AG04450 (cell line): ENCODE data around the gene GMIP. TPM values are rescaled to one million over a fixed set of nuclear protein-coding genes. Genes with fewer than 3 reads are reported as not detected.

Source experiments
- CTCF ChIA-PET: fragments of 300-600, 350-600 bp; formaldehyde crosslinking; extraction: SDS; loops from one replicate; lab custom pipeline; 2022; ENCODE audit warnings: antibody characterized with exemption, inconsistent platforms; lab: Charles Lee
- POLR2A ChIA-PET: fragments of 350-600 bp; formaldehyde crosslinking; extraction: SDS; loops from one replicate; lab custom pipeline; 2021; ENCODE audit warnings: antibody characterized with exemption, inconsistent platforms; lab: Yijun Ruan, JAX
- DNase-seq: peaks from one replicate; pipeline ENCODE4 v3.0.0-alpha.2; 2011; ENCODE audit warnings: low read depth, low spot score
- H3K27ac ChIP-seq: one replicate; pipeline ENCODE4 v1.5.1; 2012; ENCODE audit warnings: low read depth, low read length, control low read depth
- H3K27me3 ChIP-seq: one replicate; pipeline ENCODE4 v1.6.0; 2012; ENCODE audit warnings: low read length; ENCODE audit not compliant: control insufficient read depth, insufficient read depth
- H3K4me3 ChIP-seq: 2 replicates; pipeline ENCODE4 v1.5.1; 2011; ENCODE audit warnings: mild to moderate bottlenecking, low read depth, low read length, control low read depth
- H3K9me3 ChIP-seq: 2 replicates; pipeline ENCODE4 v1.5.1; 2012; ENCODE audit warnings: low read length; ENCODE audit not compliant: control insufficient read depth, insufficient read depth
- polyA plus RNA-seq: library from polyadenylated mRNA; depleted of rRNA; stranded (reverse); fragments of >200 nt; gene quantifications from 2 replicates; pipeline ENCODE4 v1.2.3, GENCODE V29; 2011
- TF ChIP-seq, protein P1 (sequence below): IDR thresholded peaks from 2 replicates; pipeline ENCODE4 v1.5.1; 2011; ENCODE audit warnings: low read depth, low read length, control low read depth, inconsistent platforms

GMIP gene
- polyA plus RNA-seq, 1 experiment, result 3.1 TPM

GRCh38 chr19:19627621-19628500 lies 15.6 kb downstream of the GMIP start, which contains the start of gene LPAR2:
Gene LPAR2, minus strand, starts transcription at chr19:19628220. Its CDS starts 945 bp downstream, at chr19:19627275.
- peak within 1 kb of the TSS; percentile 43 for H3K4me3 ChIP-seq
- CTCF ChIA-PET, result interaction anchor here (0.9 kb wide), 1 partner anchor 98 kb away, joined by 3 read pairs; no protein-coding TSS in a partner anchor
- TF ChIP-seq, protein P1, sequence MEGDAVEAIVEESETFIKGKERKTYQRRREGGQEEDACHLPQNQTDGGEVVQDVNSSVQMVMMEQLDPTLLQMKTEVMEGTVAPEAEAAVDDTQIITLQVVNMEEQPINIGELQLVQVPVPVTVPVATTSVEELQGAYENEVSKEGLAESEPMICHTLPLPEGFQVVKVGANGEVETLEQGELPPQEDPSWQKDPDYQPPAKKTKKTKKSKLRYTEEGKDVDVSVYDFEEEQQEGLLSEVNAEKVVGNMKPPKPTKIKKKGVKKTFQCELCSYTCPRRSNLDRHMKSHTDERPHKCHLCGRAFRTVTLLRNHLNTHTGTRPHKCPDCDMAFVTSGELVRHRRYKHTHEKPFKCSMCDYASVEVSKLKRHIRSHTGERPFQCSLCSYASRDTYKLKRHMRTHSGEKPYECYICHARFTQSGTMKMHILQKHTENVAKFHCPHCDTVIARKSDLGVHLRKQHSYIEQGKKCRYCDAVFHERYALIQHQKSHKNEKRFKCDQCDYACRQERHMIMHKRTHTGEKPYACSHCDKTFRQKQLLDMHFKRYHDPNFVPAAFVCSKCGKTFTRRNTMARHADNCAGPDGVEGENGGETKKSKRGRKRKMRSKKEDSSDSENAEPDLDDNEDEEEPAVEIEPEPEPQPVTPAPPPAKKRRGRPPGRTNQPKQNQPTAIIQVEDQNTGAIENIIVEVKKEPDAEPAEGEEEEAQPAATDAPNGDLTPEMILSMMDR, result no peak
- DNase-seq, result no peak
- H3K9me3 ChIP-seq, result peaks cover 4% of the 10 kb centered on the region; the same call in 1 of the 2 replicates
- H3K27ac ChIP-seq, result no peak within 1 kb of the TSS
- POLR2A ChIA-PET, result no interaction called here
- no peaks in the 10 kb centered on the region for H3K27me3 ChIP-seq

DNA sequence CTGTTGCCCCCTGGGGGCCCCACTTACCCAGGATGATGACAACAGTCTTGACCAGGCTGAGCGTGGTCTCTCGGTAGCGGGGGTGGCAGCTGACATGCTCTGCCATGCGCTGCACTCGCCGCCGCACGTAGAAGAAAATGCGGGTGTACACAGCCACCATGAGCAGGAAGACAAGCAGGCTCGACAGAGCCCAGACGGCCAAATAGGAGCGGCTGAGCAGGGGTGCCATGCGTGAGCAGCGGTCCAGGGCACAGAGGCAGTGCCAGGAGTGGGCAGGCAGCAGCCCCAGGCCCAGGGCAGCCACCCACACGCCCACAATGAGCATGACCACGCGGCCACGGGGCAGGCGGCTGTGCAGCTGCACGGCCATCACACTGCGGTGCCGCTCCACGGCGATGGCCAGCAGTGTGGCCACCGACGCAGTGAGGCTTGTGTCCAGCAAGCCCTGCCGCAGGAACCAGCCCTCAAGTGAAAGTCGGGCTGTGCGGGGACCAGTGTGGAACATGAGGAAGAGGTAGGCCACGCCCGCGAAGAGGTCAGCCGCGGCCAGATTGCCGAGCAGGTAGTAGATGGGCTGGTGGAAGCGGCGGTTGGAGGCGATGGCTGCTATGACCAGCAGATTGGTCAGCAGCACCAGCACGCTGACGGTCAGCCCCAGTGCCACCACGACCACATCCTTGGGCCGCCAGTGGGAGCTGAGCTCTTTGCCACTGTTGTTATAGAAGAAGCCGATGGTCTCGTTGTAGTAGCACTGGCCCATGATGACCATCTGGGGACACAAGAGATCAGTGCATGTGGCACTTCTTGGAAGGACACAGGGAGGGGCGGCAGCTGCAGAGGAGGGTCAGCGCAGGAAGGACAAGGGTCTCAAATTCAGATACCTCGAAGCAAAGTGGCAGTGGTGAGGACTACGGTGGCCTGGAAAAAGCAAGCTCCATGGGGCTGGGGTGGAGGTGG lies 16.7 kb downstream of the GMIP start:
- ChIA-PET CTCF (no interaction called here), POLR2A (interaction anchor here (0.6 kb wide), 1 partner anchor 19 kb away, joined by 3 read pairs; no protein-coding TSS in a partner anchor)
- TF ChIP-seq, protein P1, result no peak
- H3K27ac ChIP-seq, result no peak overlapping the region
- peaks cover 4% of the 10 kb centered on the region; the same call in 1 of the 2 replicates for H3K9me3 ChIP-seq
- no peaks in the 10 kb centered on the region for H3K27me3 ChIP-seq
- H3K4me3 ChIP-seq, result no peak overlapping the region
- DNase-seq, result no peak

DNA sequence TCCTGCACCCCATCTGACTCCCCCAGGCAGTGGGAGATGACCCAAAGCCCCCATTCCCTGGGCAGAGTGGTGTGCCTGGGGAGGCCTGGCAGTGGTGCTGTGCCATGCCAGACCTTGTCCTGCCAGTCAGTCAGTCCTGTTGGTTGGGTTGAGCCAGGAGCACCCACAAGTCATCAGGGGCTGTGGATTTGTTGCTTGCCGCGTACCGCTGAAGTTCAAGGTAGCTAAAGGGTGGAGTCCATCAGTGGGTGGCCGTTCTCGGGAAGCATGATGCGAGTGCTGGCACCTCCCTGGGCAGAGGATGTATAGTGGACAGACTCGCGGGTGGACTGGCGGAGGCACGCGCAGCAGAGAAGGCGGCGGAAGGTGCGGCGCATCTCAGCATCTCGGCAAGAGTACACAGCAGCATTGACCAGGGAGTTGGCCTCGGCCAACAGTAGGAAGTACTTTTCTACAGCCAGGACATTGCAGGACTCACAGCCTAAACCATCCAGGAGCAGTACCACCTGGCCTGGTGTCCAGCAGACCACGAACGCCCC lies 19.4 kb downstream of the GMIP start:
- Histone ChIP-seq H3K27me3 (no peaks in the 10 kb centered on the region), H3K9me3 (peaks cover 4% of the 10 kb centered on the region; the same call in 1 of the 2 replicates), H3K4me3 (no peak overlapping the region), H3K27ac (no peak overlapping the region)
- DNase-seq, result no peak
- ChIA-PET CTCF (no interaction called here), POLR2A (no interaction called here)
- TF ChIP-seq, protein P1, result no peak

- ChIA-PET CTCF (interaction anchor here (0.6 kb wide), 1 partner anchor 21 kb away, joined by 18 read pairs; no protein-coding TSS in a partner anchor), POLR2A (no interaction called here)
- no peak overlapping the region for H3K4me3 ChIP-seq
- TF ChIP-seq, protein P1, result no peak
- no peaks in the 10 kb centered on the region; the same call in 1 of the 2 replicates for H3K9me3 ChIP-seq
- DNase-seq, result no peak
- H3K27me3 ChIP-seq, result no peaks in the 10 kb centered on the region
- no peak overlapping the region for H3K27ac ChIP-seq
Observed at GRCh38 chr19:19623383-19623782, 20.1 kb downstream of the GMIP start.
